GM23338 (cell line): Measurements from ENCODE around the gene CARMIL1. TPM values are rescaled to one million over a fixed set of nuclear protein-coding genes. Genes with fewer than 3 reads are reported as not detected.

ENCODE experiments used
- ATAC-seq: fragments of 200-7000 bp; cut with Tn5 transposase; 3 replicates; pipeline ENCODE4 v1.9.1; 2020
- DNase-seq: peaks from one replicate; pipeline ENCODE4 v3.0.0-alpha.2; 2015; ENCODE audit warnings: low spot score
- H2AFZ ChIP-seq: fragments of 200-600 bp; sonication (generic); 2 replicates; pipeline ENCODE4 v1.8.0; 2016; ENCODE audit warnings: antibody characterized with exemption, mild to moderate bottlenecking, moderate library complexity
- H3F3A ChIP-seq: fragments of 200-600 bp; sonication (generic); replicated peaks from 2 replicates; pipeline ENCODE4 v1.8.0; 2017; ENCODE audit warnings: antibody characterized with exemption, mixed run types, low read depth
- H3K27ac ChIP-seq: fragments of 200-600 bp; sonication (generic); 2 replicates; pipeline ENCODE4 v1.6.1; 2016; ENCODE audit warnings: low read depth
- H3K27me3 ChIP-seq: fragments of 200-600 bp; sonication (generic); 2 replicates; pipeline ENCODE4 v1.8.0; 2016; ENCODE audit warnings: mild to moderate bottlenecking, mixed run types, moderate library complexity; ENCODE audit not compliant: insufficient read depth
- H3K36me3 ChIP-seq: fragments of 200-600 bp; sonication (generic); 2 replicates; pipeline ENCODE4 v1.8.0; 2016; ENCODE audit warnings: mild to moderate bottlenecking; ENCODE audit not compliant: insufficient read depth
- H3K4me1 ChIP-seq: fragments of 200-600 bp; sonication (generic); 2 replicates; pipeline ENCODE4 v1.8.0; 2016; ENCODE audit warnings: mild to moderate bottlenecking, moderate library complexity; ENCODE audit not compliant: insufficient read depth
- H3K4me2 ChIP-seq: fragments of 200-600 bp; sonication (generic); 2 replicates; pipeline ENCODE4 v1.7.1; 2017; ENCODE audit warnings: mixed run types
- H3K4me3 ChIP-seq: fragments of 200-600 bp; sonication (generic); 2 replicates; pipeline ENCODE4 v1.6.1; 2016; ENCODE audit warnings: mixed run types
- H3K79me2 ChIP-seq: fragments of 200-600 bp; sonication (generic); replicated peaks from 2 replicates; pipeline ENCODE4 v1.8.0; 2017; ENCODE audit warnings: mild to moderate bottlenecking; ENCODE audit not compliant: insufficient read depth
- H3K9me2 ChIP-seq: fragments of 200-600 bp; sonication (generic); 2 replicates; pipeline ENCODE4 v1.8.0; 2017; ENCODE audit not compliant: insufficient read depth
- H4K20me1 ChIP-seq: fragments of 200-600 bp; sonication (generic); replicated peaks from 2 replicates; pipeline ENCODE4 v1.8.0; 2017; ENCODE audit warnings: mild to moderate bottlenecking; ENCODE audit not compliant: insufficient read depth
- H3K27ac Mint-ChIP-seq: 2 replicates; pipeline ENCODE4 v1.8.0; 2020; ENCODE audit warnings: inconsistent platforms, mild to moderate bottlenecking, moderate library complexity, mixed read lengths
- H3K27me3 Mint-ChIP-seq: 3 replicates; pipeline ENCODE4 v1.8.0; 2022; ENCODE audit warnings: low read depth, mild to moderate bottlenecking, moderate library complexity, mixed read lengths, inconsistent platforms; ENCODE audit not compliant: insufficient read depth, poor library complexity
- H3K36me3 Mint-ChIP-seq: 3 replicates; pipeline ENCODE4 v1.8.0; 2021; ENCODE audit warnings: low read depth, mild to moderate bottlenecking, inconsistent platforms, moderate library complexity, mixed read lengths
- H3K4me1 Mint-ChIP-seq: 3 replicates; pipeline ENCODE4 v1.8.0; 2020; ENCODE audit warnings: mild to moderate bottlenecking, inconsistent platforms, mixed read lengths
- H3K4me3 Mint-ChIP-seq: 3 replicates; pipeline ENCODE4 v1.8.0; 2021; ENCODE audit warnings: moderate library complexity, mild to moderate bottlenecking, inconsistent platforms, mixed read lengths
- H3K9me3 Mint-ChIP-seq: 3 replicates; pipeline ENCODE4 v1.8.0; 2020; ENCODE audit warnings: moderate library complexity, mild to moderate bottlenecking, inconsistent platforms, mixed read lengths
- EZH2 ChIP-seq: fragments of 200-600 bp; sonication (generic); IDR thresholded peaks from one replicate; pipeline ENCODE4 v1.8.0; 2017; ENCODE audit warnings: antibody characterized with exemption, mild to moderate bottlenecking, low read depth; ENCODE audit not compliant: unreplicated experiment
- EZH2phosphoT487 ChIP-seq: fragments of 200-600 bp; sonication (generic); IDR thresholded peaks from one replicate; pipeline ENCODE4 v1.8.1; 2018; ENCODE audit warnings: antibody characterized with exemption; ENCODE audit not compliant: unreplicated experiment
- JUNB ChIP-seq: IDR thresholded peaks from one replicate; pipeline ENCODE4 v1.6.1; 2016; ENCODE audit warnings: antibody characterized with exemption; ENCODE audit not compliant: unreplicated experiment
- NANOG ChIP-seq: IDR thresholded peaks from 2 replicates; pipeline ENCODE4 v1.6.1; 2016; ENCODE audit warnings: antibody characterized with exemption, borderline replicate concordance
- REST ChIP-seq: IDR thresholded peaks from one replicate; pipeline ENCODE4 v1.6.1; 2018; ENCODE audit warnings: antibody characterized with exemption; ENCODE audit not compliant: unreplicated experiment
- STAT1 ChIP-seq: IDR thresholded peaks from one replicate; pipeline ENCODE4 v1.6.1; 2016; ENCODE audit warnings: antibody characterized with exemption; ENCODE audit not compliant: unreplicated experiment
- ZNF114 ChIP-seq: fragments of 250-450 bp; sonication (Bioruptor Pico); IDR thresholded peaks from 2 replicates; pipeline ENCODE4 v1.5.0; 2020; ENCODE audit warnings: mild to moderate bottlenecking, moderate library complexity
- ZNF331 ChIP-seq: fragments of 250-450 bp; sonication (Bioruptor Pico); IDR thresholded peaks from 2 replicates; pipeline ENCODE4 v1.5.0; 2020; ENCODE audit warnings: low read depth, mild to moderate bottlenecking, moderate library complexity
- polyA plus RNA-seq: library from polyadenylated mRNA; unstranded; fragments of >200 nt; fragmentation: Nextera tagmentation; extraction: Ambion mirVana; gene quantifications from 2 replicates; pipeline ENCODE4 v1.2.1, GENCODE V29; 2016
- total RNA-seq: library from RNA; depleted of rRNA; stranded (reverse); fragments of >200 nt; shearing (Covaris generic); gene quantifications from 2 replicates; pipeline ENCODE4 v1.2.3, GENCODE V29; 2014
- TF ChIP-seq, protein P1 (sequence below), 2 experiments: fragments of 200-600 bp in 1 of 2; sonication (generic) in 1 of 2; conservative IDR thresholded peaks; 2 replicates each; pipeline versions ENCODE4 v1.5.1 to v1.6.1; 2016 to 2017; ENCODE audit warnings: antibody characterized with exemption in 2 of 2, low read depth in 2 of 2, mild to moderate bottlenecking in 2 of 2, moderate library complexity in 1 of 2

Gene CARMIL1
- total and polyA plus RNA-seq, 2 experiments from 2014 or later = 43.2 to 66.9 TPM

DNA sequence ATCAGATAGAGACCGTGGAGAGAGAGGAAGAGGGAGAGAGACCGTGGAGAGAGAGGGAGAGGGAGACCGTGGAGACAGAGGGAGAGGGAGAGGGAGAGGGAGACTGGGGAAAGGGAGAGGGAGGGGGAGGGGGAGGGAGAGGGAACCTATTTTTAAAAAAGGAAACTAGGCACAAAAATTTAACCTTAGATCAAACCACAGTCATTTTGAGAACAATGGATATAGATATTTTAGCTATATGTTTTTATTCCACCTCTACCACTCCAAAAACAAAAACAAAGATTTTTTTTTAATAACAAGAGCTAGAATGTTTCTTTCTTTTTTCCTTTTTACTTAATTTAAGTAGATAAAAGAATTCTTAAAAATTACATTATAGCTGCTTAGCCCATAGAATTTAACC is 307.8 kb downstream of the CARMIL1 start:
- TF ChIP-seq NANOG (no peak), JUNB (no peak)
- TF ChIP-seq, protein P1, sequence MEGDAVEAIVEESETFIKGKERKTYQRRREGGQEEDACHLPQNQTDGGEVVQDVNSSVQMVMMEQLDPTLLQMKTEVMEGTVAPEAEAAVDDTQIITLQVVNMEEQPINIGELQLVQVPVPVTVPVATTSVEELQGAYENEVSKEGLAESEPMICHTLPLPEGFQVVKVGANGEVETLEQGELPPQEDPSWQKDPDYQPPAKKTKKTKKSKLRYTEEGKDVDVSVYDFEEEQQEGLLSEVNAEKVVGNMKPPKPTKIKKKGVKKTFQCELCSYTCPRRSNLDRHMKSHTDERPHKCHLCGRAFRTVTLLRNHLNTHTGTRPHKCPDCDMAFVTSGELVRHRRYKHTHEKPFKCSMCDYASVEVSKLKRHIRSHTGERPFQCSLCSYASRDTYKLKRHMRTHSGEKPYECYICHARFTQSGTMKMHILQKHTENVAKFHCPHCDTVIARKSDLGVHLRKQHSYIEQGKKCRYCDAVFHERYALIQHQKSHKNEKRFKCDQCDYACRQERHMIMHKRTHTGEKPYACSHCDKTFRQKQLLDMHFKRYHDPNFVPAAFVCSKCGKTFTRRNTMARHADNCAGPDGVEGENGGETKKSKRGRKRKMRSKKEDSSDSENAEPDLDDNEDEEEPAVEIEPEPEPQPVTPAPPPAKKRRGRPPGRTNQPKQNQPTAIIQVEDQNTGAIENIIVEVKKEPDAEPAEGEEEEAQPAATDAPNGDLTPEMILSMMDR (conservative IDR thresholded peaks at IDR 0.05; ENCODE audit: low read depth in 2 of 2) = no peak
- H3K36me3 Mint-ChIP-seq = peaks cover 32% of the 10 kb centered on the region; the same call in 2 of the 3 replicates
- no peaks in the 10 kb centered on the region for H3K79me2 ChIP-seq
- H3K27ac ChIP-seq = no peak overlapping the region
- no peaks in the 10 kb centered on the region for H3K9me2 ChIP-seq
- peaks cover 2% of the 10 kb centered on the region for H3K27me3 Mint-ChIP-seq
- no peaks in the 10 kb centered on the region for H3K4me1 ChIP-seq
- DNase-seq = no peak
- H3K4me3 Mint-ChIP-seq = no peak overlapping the region
- ATAC-seq = no peak
- H3K27ac Mint-ChIP-seq = no peak overlapping the region
- H3K4me3 ChIP-seq = no peak overlapping the region
- no peaks in the 10 kb centered on the region for H3K36me3 ChIP-seq
- H4K20me1 ChIP-seq = no peaks in the 10 kb centered on the region; the same call in 1 of the 2 replicates
- peaks cover 6% of the 10 kb centered on the region; the same call in 2 of the 3 replicates for H3K4me1 Mint-ChIP-seq
- no peak overlapping the region for H3K4me2 ChIP-seq
- no peak overlapping the region for H2AFZ ChIP-seq
- H3K9me3 Mint-ChIP-seq = no peaks in the 10 kb centered on the region
- H3K27me3 ChIP-seq = no peaks in the 10 kb centered on the region
- no peaks in the 10 kb centered on the region for H3F3A ChIP-seq

GRCh38 chr6:25590986-25591385 is 311.8 kb downstream of the CARMIL1 start:
- peaks cover 6% of the 10 kb centered on the region; the same call in 2 of the 3 replicates for H3K4me1 Mint-ChIP-seq
- H3K27ac Mint-ChIP-seq = peak overlapping the region; percentile 61; the same call in 1 of the 2 replicates
- Histone ChIP-seq H3F3A (no peaks in the 10 kb centered on the region), H4K20me1 (no peaks in the 10 kb centered on the region), H3K27ac (no peak overlapping the region), H3K9me2 (no peaks in the 10 kb centered on the region), H3K4me3 (no peak overlapping the region), H2AFZ (no peak overlapping the region), H3K36me3 (0 out of 2 replicates have a peak, but pooled peaks cover 8% of the 10 kb centered on the region), H3K79me2 (no peaks in the 10 kb centered on the region), H3K4me1 (no peaks in the 10 kb centered on the region), H3K27me3 (no peaks in the 10 kb centered on the region), H3K4me2 (no peak overlapping the region)
- DNase-seq = peak; percentile 19
- H3K9me3 Mint-ChIP-seq = no peaks in the 10 kb centered on the region
- H3K4me3 Mint-ChIP-seq = no peak overlapping the region
- TF ChIP-seq REST = no peak
- no peak for TF ChIP-seq ZNF331 (CRISPR knock-in tag)
- no peak for TF ChIP-seq EZH2phosphoT487
- no peak for TF ChIP-seq JUNB
- no peak for TF ChIP-seq STAT1
- no peak for TF ChIP-seq ZNF114 (CRISPR knock-in tag)
- TF ChIP-seq EZH2 = no peak
- no peaks in the 10 kb centered on the region for H3K27me3 Mint-ChIP-seq
- peaks cover 20% of the 10 kb centered on the region; the same call in 2 of the 3 replicates for H3K36me3 Mint-ChIP-seq
- ATAC-seq = no peak
